Astrocyte of the cerebellum (primary cell): ENCODE results near the gene NRBP1.
A peak's percentile ranks its signal among the peaks of the same experiment; 100 is the strongest.

Experiments
- DNase-seq: peaks from one replicate; pipeline ENCODE4 v3.0.0-alpha.2; 2011; ENCODE audit warnings: low read depth
- H3K4me3 ChIP-seq: 2 replicates; pipeline ENCODE4 v1.5.1; 2011; ENCODE audit warnings: mild to moderate bottlenecking, low read depth, low read length, moderate library complexity
- in situ Hi-C: cut with HindIII; loops from 2 replicates; pipeline ENCODE4 v1.10.0; 2017; ENCODE audit warnings: low sequenced_read_pairs
- TF ChIP-seq, protein P1 (sequence below): IDR thresholded peaks from 2 replicates; pipeline ENCODE4 v1.5.1; 2012; ENCODE audit warnings: low read length, low read depth, moderate library complexity, mild to moderate bottlenecking; ENCODE audit errors: missing control alignments

Gene NRBP1

DNA sequence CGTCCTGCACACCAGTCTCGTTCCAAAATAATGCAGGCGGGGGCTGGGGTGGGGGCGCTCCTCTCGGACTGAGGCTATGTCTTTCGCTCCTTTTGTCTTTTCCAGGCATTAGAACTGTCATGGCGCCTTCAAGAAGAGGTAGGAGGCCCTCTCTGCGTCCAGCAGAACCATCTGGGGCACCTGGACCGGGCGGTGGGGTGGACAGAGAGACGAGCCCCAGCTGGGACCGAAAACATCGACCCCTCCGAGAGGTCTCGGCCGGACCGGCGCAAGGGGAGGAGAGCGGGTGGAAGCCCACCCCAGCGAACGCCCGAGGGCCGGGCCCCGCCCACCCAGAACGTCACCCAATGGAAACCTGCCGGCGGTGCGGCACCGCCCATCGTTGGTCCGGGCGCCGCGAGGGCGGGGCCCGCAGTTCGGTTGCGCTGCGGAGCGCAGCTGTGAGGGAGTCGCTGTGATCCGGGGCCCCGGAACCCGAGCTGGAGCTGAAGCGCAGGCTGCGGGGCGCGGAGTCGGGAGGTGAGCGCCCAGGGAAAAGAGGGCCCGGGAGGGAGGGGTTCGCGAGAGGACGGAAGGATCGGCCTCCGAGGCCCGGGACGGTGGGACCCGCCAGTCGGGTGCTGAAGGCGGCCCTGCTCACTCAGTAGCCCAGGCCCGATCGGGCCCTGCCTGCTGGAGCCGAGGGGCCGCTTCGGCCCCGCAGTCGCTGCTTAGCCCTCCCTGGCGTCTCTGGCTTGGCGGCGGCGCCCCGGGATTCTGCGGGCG, at the start of gene NRBP1:
Gene NRBP1, plus strand, starts transcription at position 419 of the 765 bp plus-strand sequence. CDS start 4,643 bp downstream, outside the sequence.
- H3K4me3 ChIP-seq, result peak within 1 kb of the TSS; percentile 68
- TF ChIP-seq, protein P1, sequence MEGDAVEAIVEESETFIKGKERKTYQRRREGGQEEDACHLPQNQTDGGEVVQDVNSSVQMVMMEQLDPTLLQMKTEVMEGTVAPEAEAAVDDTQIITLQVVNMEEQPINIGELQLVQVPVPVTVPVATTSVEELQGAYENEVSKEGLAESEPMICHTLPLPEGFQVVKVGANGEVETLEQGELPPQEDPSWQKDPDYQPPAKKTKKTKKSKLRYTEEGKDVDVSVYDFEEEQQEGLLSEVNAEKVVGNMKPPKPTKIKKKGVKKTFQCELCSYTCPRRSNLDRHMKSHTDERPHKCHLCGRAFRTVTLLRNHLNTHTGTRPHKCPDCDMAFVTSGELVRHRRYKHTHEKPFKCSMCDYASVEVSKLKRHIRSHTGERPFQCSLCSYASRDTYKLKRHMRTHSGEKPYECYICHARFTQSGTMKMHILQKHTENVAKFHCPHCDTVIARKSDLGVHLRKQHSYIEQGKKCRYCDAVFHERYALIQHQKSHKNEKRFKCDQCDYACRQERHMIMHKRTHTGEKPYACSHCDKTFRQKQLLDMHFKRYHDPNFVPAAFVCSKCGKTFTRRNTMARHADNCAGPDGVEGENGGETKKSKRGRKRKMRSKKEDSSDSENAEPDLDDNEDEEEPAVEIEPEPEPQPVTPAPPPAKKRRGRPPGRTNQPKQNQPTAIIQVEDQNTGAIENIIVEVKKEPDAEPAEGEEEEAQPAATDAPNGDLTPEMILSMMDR, result no peak
- in situ Hi-C loops, result no loop called here
- peak; percentile 49 for DNase-seq

DNA sequence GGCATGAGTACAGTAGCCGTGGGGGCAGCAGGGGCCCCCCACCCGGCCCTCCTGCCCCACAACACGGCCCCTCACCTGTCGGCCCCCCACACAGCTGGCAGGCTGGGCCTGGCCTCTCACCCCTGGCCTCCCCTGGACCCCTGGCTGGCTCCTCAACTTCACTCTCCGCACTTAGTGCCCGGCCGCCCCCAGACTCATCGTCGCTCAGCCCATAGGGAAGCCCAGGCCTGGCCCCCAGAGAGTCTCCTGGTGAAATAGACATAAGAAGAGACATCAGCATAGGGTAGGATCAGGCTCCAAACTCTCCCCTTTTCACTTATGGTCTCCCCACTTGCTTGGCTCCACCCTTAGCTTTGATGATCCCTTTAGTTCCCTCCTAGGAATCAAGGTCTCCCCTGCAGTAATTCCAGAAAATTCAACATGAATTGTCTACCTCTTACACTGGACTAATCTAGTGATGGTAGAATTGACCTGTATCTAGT, 49.6 kb upstream of the NRBP1 start:
- H3K4me3 ChIP-seq, result peak overlapping the region; percentile 61
- in situ Hi-C loops, result no loop called here

DNA sequence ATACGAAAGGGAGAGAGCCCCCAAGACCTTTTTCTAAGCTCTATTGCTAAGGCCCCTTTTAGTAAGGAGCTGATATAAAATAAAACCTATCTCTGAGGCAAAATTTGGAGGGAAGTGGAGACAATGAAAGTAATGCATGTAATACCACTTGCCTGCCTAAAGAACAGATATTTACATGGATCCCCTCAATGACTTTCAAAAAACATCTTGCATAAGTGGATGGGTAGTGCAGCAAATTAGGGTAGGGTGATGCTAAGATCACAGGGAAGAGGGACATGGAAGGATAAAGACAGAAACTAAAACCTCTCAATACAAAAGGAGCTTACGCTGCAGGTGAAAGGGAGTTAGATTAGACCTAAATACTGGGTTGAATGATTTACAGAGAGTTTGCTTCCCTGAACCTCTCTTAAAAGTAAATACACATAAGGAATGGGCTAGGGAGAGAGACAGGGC, 49.0 kb upstream of the NRBP1 start:
- peak overlapping the region; percentile 61 for H3K4me3 ChIP-seq
- TF ChIP-seq, protein P1, result no peak
- in situ Hi-C loops, result no loop called here
- DNase-seq, result no peak

More for the DNA sequence above, 49.6 kb upstream of the NRBP1 start:
- no peak for DNase-seq
- TF ChIP-seq, protein P1, result no peak

DNA sequence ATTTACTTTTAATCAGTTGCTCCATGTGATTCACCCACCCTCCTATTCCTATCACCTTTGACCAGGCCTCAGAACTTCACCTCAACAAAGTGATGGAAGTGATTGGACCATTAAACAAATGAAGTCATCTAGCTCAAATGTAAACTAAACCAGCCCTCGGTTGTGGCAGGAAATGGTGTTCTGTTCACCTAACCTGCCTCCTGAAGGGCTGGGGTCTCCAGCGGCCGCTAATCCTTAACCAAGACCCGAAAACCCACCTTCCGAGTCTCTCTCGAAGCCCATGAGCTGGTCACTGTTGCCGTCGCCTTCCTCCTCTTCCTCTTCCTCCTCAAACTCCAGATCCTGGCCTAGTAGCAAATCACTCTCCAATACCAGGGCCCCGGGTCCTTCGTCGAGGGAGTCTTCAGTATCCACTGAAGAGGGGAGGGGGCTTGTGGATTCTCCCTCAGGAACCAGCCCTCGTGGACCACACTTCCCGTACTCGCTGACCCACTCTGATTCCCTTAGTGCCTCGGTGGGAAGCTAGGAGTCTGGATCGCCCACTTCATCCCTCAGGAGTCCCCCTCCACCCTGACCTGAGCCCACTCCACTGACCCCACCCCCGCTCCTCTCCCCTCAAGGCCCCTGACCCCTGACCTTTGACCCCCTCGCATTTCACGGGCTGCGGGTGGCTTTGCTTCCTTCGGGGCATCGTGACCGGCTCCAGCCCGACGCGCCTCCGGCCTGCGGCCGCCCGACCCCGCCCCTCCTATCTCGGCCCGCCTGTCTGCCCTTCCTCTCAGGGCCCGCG, 48.4 kb upstream of the NRBP1 start:
- in situ Hi-C loops, result no loop called here
- no peak for DNase-seq
- H3K4me3 ChIP-seq, result peak overlapping the region; percentile 61
- TF ChIP-seq, protein P1, result no peak

DNA sequence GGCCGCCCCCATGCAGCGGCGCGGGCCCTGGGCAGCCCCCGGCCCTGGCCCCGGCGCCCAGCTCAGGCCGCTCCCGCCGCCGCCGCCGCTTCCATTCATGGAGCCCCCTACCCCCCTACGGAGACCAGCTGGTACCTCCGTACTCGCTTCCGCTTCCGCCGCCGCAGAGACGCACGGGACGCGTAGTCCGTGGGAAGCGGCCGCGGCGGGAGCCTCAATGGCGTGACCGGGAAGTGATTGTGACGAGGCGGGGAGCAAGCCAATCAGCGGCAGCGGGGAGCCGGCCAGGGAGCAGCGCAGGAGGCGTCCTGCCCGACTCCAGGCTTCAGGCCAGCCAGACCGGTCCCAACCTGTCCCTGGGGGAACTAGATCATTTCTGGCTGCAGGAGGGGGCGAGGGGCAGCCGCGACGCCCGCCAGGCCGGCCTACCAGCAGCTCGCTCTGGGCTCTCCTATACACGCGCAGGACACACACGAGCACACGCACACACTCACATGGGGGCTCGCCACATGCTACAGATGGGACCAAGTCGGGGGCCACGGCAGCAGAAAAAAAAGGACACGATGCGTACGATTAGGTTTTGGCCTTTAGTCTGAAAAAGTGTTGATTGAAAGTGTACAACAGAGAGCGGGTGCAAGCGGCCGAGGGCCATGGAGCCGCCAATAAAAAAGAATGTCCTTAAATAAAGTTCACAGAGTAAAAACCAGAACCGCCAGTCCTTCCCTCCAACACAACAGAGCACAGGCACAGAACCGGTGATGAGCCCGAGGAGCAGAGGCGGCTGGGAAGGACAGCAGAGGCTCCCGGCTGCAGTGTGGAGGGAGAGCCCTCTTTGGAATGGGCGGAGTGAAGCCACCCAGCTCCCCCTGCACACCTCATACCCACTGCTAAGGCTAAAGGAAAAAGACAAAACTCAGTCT, 47.5 kb upstream of the NRBP1 start, which contains the start of gene ZNF513:
Gene ZNF513, minus strand, starts transcription at position 109 of the 920 bp plus-strand sequence. CDS start 208 bp downstream, outside the sequence.
- in situ Hi-C loops, result no loop called here
- TF ChIP-seq, protein P1, result no peak
- DNase-seq, result peak; percentile 80
- peak within 1 kb of the TSS; percentile 61 for H3K4me3 ChIP-seq
